Panc1 (cell line): ENCODE measurements around the gene FBXW4. TPM values are rescaled to one million over a fixed set of nuclear protein-coding genes. Genes with fewer than 3 reads are reported as not detected.

Experiments used
- ATAC-seq: fragments of 200-7000 bp; cut with Tn5 transposase; 2 replicates; pipeline ENCODE4 v1.9.1; 2020; ENCODE audit warnings: mild to moderate bottlenecking, moderate library complexity
- BruUV-seq: library from RNA; stranded (reverse); fragments of 400-500 nt; replicated peaks from 2 replicates; lab custom pipeline; 2021; lab: Mats Ljungman, UMichigan
- CTCF ChIA-PET: fragments of 300-600 bp; sonication (Branson Sonifier 250); formaldehyde crosslinking; loops from one replicate; lab custom pipeline; 2022; ENCODE audit warnings: antibody characterized with exemption; lab: Charles Lee
- POLR2A ChIA-PET: fragments of 300-600 bp; sonication (Branson Sonifier 250); formaldehyde crosslinking; loops from one replicate; lab custom pipeline; 2022; ENCODE audit warnings: antibody characterized with exemption; lab: Charles Lee
- DNase-seq: peaks from one replicate; pipeline ENCODE4 v3.0.0-alpha.2; 2010; ENCODE audit warnings: low read depth, low spot score
- H3K27ac ChIP-seq: 2 replicates; pipeline ENCODE4 v1.5.1; 2011; ENCODE audit warnings: mild to moderate bottlenecking, low read length, inconsistent platforms
- H3K27me3 ChIP-seq: fragments of 200-500 bp; sonication (Bioruptor generic); 2 replicates; pipeline ENCODE4 v1.6.0; 2014; ENCODE audit warnings: low read length, inconsistent platforms; ENCODE audit not compliant: control insufficient read depth, insufficient read depth
- H3K36me3 ChIP-seq: fragments of 200-500 bp; sonication (Bioruptor generic); 2 replicates; pipeline ENCODE4 v1.5.1; 2014; ENCODE audit warnings: inconsistent platforms, mild to moderate bottlenecking, low read length, moderate library complexity; ENCODE audit not compliant: control insufficient read depth, insufficient read depth
- H3K4me1 ChIP-seq: 2 replicates; pipeline ENCODE4 v1.5.1; 2011; ENCODE audit warnings: inconsistent platforms, mild to moderate bottlenecking, low read length, moderate library complexity; ENCODE audit not compliant: control insufficient read depth, insufficient read depth
- H3K4me3 ChIP-seq, 2 experiments: 2 replicates each; pipeline ENCODE4 v1.5.1; 2011 to 2012; ENCODE audit warnings: low read depth in 2 of 2, low read length in 2 of 2, mild to moderate bottlenecking in 2 of 2, inconsistent platforms in 1 of 2, moderate library complexity in 1 of 2
- H3K9me3 ChIP-seq: fragments of 200-500 bp; sonication (Bioruptor generic); 2 replicates; pipeline ENCODE4 v1.5.1; 2014; ENCODE audit warnings: low read depth, mild to moderate bottlenecking, inconsistent platforms, low read length, moderate library complexity; ENCODE audit not compliant: control insufficient read depth, insufficient read depth
- POLR2AphosphoS5 ChIP-seq: IDR thresholded peaks from 2 replicates; pipeline ENCODE4 v1.6.1; 2012; ENCODE audit warnings: mild to moderate bottlenecking, low read depth, low read length, moderate library complexity
- SIN3A ChIP-seq: IDR thresholded peaks from 2 replicates; pipeline ENCODE4 v1.6.1; 2012; ENCODE audit warnings: low read depth, mild to moderate bottlenecking, low read length, moderate library complexity, borderline replicate concordance; ENCODE audit not compliant: insufficient read depth
- TCF7L2 ChIP-seq: IDR thresholded peaks from 2 replicates; pipeline ENCODE4 v1.6.1; 2011; ENCODE audit warnings: mild to moderate bottlenecking, low read depth, low read length, inconsistent platforms
- in situ Hi-C: cut with HindIII; loops from 2 replicates; pipeline ENCODE4 v1.10.0; 2016; ENCODE audit warnings: low sequenced_read_pairs, low pct_unique_long_range_greater_than_20kb
- intact Hi-C: fragments of 100-400 bp; cut with micrococcal nuclease; formaldehyde crosslinking; loops from one replicate; pipeline ENCODE4 v1.10.0; 2022; ENCODE audit not compliant: unreplicated experiment
- total RNA-seq: library from RNA; stranded (reverse); gene quantifications from one replicate; pipeline ENCODE4 v1.2.1, GENCODE V29; 2021; ENCODE audit not compliant: unreplicated experiment
- TF ChIP-seq, protein P1 (sequence below): fragments of 450-650 bp; IDR thresholded peaks from 2 replicates; pipeline ENCODE4 v1.5.1; 2017; ENCODE audit warnings: mild to moderate bottlenecking
- TF ChIP-seq, protein P2 (sequence below), 2 experiments: IDR thresholded peaks; 2 replicates each; pipeline ENCODE4 v1.6.1; 2011 to 2012; ENCODE audit warnings: low read depth in 2 of 2, control low read depth in 1 of 2, low read length in 1 of 2, mild to moderate bottlenecking in 1 of 2, moderate library complexity in 1 of 2; ENCODE audit not compliant: insufficient read depth in 1 of 2

The FBXW4 gene
- total RNA-seq, 1 experiment from 2014 or later: 61.5 TPM

DNA sequence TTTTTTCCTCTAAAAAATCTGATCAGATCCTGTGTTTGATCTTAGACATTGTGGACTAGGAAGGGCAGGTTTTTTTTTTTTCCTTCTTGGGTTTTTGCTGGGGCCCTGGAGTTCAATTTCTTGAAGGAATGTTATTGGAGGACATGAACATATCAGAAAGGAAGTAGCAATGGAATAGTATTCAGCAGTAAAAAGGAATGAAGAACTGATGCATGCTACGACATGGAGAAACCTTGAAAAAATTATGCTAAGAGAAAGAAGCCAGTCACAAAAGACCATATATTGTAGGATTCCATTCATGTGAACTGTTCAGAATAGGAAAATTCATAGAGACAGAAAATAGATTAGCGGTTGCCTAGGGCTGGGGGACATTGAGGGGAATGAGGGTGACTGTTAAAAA, 47.0 kb upstream of the FBXW4 start:
- in situ Hi-C loops (no loop called here), intact Hi-C loops (no loop called here)
- no TSS peak for BruUV-seq
- ATAC-seq (no peak), DNase-seq (no peak)
- no peaks in the 10 kb centered on the region for H3K36me3 ChIP-seq
- no peaks in the 10 kb centered on the region for H3K9me3 ChIP-seq
- TF ChIP-seq SIN3A (no peak), TCF7L2 (no peak), POLR2AphosphoS5 (no peak)
- TF ChIP-seq, protein P1, sequence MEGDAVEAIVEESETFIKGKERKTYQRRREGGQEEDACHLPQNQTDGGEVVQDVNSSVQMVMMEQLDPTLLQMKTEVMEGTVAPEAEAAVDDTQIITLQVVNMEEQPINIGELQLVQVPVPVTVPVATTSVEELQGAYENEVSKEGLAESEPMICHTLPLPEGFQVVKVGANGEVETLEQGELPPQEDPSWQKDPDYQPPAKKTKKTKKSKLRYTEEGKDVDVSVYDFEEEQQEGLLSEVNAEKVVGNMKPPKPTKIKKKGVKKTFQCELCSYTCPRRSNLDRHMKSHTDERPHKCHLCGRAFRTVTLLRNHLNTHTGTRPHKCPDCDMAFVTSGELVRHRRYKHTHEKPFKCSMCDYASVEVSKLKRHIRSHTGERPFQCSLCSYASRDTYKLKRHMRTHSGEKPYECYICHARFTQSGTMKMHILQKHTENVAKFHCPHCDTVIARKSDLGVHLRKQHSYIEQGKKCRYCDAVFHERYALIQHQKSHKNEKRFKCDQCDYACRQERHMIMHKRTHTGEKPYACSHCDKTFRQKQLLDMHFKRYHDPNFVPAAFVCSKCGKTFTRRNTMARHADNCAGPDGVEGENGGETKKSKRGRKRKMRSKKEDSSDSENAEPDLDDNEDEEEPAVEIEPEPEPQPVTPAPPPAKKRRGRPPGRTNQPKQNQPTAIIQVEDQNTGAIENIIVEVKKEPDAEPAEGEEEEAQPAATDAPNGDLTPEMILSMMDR: no peak
- TF ChIP-seq, protein P2, sequence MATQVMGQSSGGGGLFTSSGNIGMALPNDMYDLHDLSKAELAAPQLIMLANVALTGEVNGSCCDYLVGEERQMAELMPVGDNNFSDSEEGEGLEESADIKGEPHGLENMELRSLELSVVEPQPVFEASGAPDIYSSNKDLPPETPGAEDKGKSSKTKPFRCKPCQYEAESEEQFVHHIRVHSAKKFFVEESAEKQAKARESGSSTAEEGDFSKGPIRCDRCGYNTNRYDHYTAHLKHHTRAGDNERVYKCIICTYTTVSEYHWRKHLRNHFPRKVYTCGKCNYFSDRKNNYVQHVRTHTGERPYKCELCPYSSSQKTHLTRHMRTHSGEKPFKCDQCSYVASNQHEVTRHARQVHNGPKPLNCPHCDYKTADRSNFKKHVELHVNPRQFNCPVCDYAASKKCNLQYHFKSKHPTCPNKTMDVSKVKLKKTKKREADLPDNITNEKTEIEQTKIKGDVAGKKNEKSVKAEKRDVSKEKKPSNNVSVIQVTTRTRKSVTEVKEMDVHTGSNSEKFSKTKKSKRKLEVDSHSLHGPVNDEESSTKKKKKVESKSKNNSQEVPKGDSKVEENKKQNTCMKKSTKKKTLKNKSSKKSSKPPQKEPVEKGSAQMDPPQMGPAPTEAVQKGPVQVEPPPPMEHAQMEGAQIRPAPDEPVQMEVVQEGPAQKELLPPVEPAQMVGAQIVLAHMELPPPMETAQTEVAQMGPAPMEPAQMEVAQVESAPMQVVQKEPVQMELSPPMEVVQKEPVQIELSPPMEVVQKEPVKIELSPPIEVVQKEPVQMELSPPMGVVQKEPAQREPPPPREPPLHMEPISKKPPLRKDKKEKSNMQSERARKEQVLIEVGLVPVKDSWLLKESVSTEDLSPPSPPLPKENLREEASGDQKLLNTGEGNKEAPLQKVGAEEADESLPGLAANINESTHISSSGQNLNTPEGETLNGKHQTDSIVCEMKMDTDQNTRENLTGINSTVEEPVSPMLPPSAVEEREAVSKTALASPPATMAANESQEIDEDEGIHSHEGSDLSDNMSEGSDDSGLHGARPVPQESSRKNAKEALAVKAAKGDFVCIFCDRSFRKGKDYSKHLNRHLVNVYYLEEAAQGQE (IDR thresholded peaks at IDR 0.05; ENCODE audit: insufficient read depth in 1 of 2, low read depth in 2 of 2, low read length in 1 of 2): no peak
- no peaks in the 10 kb centered on the region for H3K27me3 ChIP-seq
- H3K27ac ChIP-seq: no peak overlapping the region
- no peak overlapping the region for H3K4me3 ChIP-seq
- no peaks in the 10 kb centered on the region for H3K4me1 ChIP-seq
- POLR2A ChIA-PET: interaction anchor here (0.6 kb wide), 1 partner anchor 41 kb away, joined by 6 read pairs; no protein-coding TSS in a partner anchor
- CTCF ChIA-PET: no interaction called here

DNA sequence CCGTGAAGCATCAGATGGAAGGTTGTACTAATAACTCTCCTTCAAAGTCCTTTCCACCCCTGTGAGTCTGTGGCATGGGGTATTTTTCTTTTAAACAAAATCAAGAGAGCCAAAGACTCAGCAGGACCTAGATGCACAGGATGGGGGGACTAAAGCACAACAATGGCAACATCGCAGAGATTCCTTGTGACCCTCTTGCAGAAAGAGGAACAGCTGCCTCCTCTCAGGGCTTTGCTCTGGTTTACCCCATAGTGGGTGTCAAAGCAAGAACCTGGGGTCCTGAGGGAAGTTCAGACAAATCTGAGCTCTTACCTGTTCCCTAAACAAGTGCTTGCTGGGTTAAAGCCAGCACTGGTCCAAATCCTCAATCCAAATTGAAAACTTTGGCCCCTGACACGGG, 41.7 kb upstream of the FBXW4 start:
- DNase-seq: no peak
- in situ Hi-C loops: no loop called here
- H3K4me3 ChIP-seq: no peak overlapping the region
- intact Hi-C loops: no loop called here
- TF ChIP-seq POLR2AphosphoS5 (no peak), SIN3A (no peak), TCF7L2 (no peak)
- TF ChIP-seq, protein P1: no peak
- TF ChIP-seq, protein P2 (IDR thresholded peaks at IDR 0.05; ENCODE audit: insufficient read depth in 1 of 2, low read depth in 2 of 2, low read length in 1 of 2): no peak
- no peaks in the 10 kb centered on the region for H3K9me3 ChIP-seq
- BruUV-seq: no TSS peak
- ChIA-PET POLR2A (no interaction called here), CTCF (no interaction called here)
- H3K27ac ChIP-seq: no peak overlapping the region
- H3K4me1 ChIP-seq: no peaks in the 10 kb centered on the region
- H3K27me3 ChIP-seq: peaks cover 3% of the 10 kb centered on the region; the same call in 1 of the 2 replicates
- no peak for ATAC-seq
- no peaks in the 10 kb centered on the region for H3K36me3 ChIP-seq
